HG03159 (cell line): Measurements from ENCODE around the gene ZBTB17.
"Not testable (repeated sequence)": the region's sequence is repeated elsewhere in the genome, so short reads cannot be mapped to it uniquely, and the experiment has no call there.

Experiments used
- ATAC-seq: cut with Tn5 transposase; IDR thresholded peaks from one replicate; pipeline ENCODE4 v1.9.1; 2021; ENCODE audit warnings: mild to moderate bottlenecking, moderate library complexity; ENCODE audit not compliant: unreplicated experiment

ZBTB17 gene

GRCh38 chr1:15975805-15976680, at the start of gene ZBTB17:
Gene ZBTB17, minus strand, starts transcription at chr1:15976101. Its CDS starts 27,606 bp downstream, at chr1:15948495.
- ATAC-seq, result peak; percentile 76

- ATAC-seq, result no peak
Observed at GRCh38 chr1:16023050-16023653, 47.3 kb upstream of the ZBTB17 start.

GRCh38 chr1:16022393-16022792, 46.5 kb upstream of the ZBTB17 start:
- ATAC-seq, result no peak

- ATAC-seq, result no peak
Observed at GRCh38 chr1:16021681-16022080, 45.8 kb upstream of the ZBTB17 start, which contains the start of gene CLCNKA. Gene CLCNKA, plus strand, starts transcription at chr1:16022036. Its CDS starts 584 bp downstream, at chr1:16022620.

- ATAC-seq, result not testable (repeated sequence)
Observed at GRCh38 chr1:16020878-16021277, 45.0 kb upstream of the ZBTB17 start.

GRCh38 chr1:16020325-16020724, 44.4 kb upstream of the ZBTB17 start:
- ATAC-seq, result no peak

- ATAC-seq, result no peak
Observed at GRCh38 chr1:16019644-16020277, 43.9 kb upstream of the ZBTB17 start.

- ATAC-seq, result no peak
Observed at GRCh38 chr1:16018749-16019643, 43.1 kb upstream of the ZBTB17 start.

- no peak for ATAC-seq
Observed at GRCh38 chr1:16018308-16018707, 42.4 kb upstream of the ZBTB17 start.

- ATAC-seq, result no peak
Observed at GRCh38 chr1:16017461-16018303, 41.8 kb upstream of the ZBTB17 start, which contains the start of gene HSPB7. Gene HSPB7, minus strand, starts transcription at chr1:16018043. Its CDS starts 80 bp downstream, at chr1:16017963.

- ATAC-seq, result no peak
Observed at GRCh38 chr1:16017076-16017460, 41.2 kb upstream of the ZBTB17 start.

- ATAC-seq, result no peak
Observed at GRCh38 chr1:16015960-16016901, 40.3 kb upstream of the ZBTB17 start.

- no peak for ATAC-seq
Observed at GRCh38 chr1:16015491-16015890, 39.6 kb upstream of the ZBTB17 start.

- ATAC-seq, result no peak
Observed at GRCh38 chr1:16014509-16015482, 38.9 kb upstream of the ZBTB17 start.

GRCh38 chr1:16013908-16014258, 38.0 kb upstream of the ZBTB17 start:
- no peak for ATAC-seq

GRCh38 chr1:16013220-16013907, 37.5 kb upstream of the ZBTB17 start:
- no peak for ATAC-seq
